Activated gamma-delta T cell treated with Interleukin-2 at 50 U/mL for 16 hours (primary cell): ENCODE data around the gene HOXA2.

Source experiments
- DNase-seq: peaks from one replicate; pipeline ENCODE4 v3.0.0-alpha.2; 2020

The HOXA2 gene

DNA sequence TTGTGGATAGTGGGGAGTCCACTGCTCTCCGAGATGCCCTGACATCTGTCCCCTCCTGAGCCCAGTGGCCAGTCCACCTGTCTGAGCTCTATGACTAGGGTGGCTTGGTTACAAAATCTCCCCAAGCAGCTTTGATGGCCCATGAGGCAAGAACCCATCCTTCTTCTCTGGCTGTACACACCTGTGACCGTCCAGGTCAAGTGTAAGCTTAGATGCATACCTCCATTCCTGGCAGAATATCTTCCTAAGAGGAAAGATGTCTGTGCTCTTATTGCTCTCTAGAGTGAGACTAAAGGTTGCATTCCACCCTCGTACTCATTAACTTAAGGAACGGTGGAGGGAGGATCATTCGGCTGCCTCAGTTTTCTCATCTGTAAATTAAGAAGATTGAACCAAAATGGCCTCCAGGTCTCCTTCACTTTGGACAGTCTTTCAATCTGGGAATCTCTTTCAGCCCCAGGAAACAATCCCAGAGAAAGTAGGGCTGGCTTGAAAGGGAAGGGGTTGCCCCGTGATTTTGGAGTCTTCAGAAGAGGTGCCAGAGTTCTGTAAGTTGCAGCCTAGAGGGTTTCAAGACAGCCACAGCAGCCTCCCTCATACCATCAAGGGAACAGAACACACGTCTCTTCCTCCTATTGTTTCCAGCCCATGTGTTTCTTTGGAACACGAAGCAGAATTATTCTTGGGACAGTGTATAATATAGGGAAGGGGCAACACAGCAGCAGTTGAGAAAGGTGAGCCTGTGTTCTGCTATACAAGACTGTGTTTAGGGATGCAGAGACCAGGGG lies 22.6 kb upstream of the HOXA2 start:
- DNase-seq = no peak

DNA sequence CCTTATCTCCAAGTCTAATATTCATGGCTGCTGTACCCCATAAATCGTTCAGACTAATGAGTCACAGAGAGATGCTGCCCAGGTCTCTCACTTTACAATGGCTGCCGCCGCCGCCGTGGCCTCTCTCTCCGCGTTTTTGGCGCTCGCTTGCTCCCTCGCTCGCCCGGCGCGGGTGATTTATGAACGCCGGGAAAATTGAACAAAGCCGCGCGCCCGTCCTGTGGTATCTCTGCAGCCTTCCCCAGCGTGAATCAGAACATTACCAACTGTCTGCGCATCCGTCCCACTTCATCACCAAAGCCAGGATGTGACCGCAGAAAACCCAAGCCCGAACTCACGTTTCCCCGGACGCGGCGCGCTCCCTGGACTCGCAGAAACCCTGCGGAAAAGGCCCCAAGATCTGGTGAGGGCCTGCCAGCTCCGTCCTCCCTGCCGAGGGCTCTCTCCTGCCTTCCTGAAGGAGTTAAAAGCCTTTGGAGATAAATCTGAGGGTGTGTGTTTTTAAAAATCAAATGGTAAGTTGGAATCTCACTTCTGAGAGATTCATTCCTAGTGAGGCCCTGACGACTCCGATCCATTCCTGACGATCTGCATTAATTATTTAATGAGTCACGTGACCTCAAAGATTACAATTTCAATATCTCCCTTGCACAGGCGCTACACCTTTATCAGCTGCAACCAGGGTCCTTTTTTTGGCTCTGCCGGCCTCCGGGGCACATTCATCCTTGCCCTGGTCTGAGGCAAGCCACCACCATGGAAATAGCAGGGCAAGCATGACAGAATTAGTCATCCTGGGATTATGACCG lies 21.8 kb upstream of the HOXA2 start:
- no peak for DNase-seq

DNA sequence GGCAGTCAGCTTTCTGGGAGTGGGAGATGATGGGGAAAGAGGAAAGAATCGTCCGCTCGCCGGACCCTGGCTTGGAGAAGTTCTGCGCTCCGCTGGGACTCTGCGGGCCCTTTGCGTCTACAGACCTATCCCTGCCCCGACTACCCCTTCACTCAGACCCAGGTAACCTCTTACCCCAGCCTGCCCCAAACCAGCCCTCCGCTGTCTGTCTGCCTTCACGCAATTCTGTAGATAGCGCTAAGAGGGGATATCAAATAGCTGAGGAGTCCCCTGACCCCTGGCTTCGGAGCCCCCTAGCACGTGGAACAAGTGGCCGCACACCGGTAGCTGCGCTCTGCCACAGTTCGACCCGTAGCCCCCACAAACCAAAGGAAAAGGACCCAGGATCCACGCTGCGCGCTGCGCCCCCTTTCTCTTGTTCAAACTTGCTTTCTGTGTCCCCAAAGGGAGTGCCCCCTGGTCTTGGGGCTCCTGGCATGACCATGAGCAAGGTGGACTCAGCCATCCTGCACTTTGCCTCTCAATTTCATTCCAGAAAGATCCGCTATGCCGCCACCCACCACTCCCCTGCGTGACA lies 21.1 kb upstream of the HOXA2 start:
- DNase-seq = no peak

DNA sequence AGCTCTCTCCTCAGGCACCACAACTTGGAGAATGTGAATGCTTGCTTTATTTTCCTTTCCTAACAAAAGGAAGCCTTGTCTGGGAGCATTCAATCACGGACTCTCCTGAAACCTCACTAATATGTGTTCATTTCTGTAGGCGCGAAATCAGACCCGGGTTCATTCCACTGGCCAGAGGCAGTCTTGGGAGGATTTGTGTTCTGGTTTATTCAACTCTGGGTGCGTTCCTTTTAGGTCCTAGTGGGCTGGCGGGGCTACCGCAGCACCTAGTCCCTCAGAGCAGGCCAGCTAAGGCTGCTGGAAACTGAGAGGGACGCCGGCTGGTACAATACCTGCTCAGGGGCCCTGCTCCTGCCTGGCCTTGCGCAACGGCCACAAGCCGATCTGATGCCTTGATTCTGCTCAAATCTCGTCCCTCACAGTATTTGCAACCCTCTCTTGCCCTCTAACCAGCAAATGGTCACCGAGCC lies 20.6 kb upstream of the HOXA2 start:
- no peak for DNase-seq

DNA sequence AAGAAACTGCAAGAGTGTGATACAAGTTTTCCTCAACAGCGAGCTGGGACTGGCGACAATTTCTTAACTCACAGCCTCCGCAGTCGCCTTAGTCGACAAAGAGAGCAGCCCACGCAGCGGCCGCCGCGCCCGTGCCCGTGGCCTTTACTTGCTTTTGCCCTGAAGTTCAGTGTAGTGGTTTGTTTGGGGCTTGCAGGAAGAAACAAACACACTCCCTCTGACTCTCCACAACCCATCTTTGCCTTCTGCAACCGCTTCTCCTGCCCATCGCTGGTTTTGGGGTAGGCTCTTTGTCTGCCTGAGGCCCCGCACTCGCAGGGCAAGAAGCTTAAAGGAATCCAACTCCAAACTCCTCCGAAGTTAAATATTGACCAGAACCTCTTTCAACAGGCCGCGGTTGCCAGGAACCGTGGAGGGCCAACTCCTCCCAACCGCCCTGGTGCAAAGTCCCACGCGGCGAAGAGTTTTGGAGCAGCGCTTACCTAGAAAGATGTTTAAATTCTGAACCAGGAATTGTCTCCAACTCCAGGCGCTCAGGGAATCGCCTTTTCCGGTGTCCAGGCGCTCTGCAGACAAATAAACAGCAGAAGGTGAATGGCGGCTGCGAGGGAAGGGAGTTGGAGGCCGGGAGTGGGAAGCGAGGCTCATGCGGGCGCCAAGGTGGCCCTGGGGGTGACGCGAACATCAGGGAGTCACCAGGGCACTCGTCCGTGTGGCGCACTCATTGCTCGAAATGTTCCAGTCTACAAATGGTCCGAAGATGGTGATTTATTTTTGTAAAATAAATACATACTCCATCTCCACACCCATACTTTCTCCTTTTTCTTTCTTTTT lies 19.8 kb upstream of the HOXA2 start:
- DNase-seq = no peak

DNA sequence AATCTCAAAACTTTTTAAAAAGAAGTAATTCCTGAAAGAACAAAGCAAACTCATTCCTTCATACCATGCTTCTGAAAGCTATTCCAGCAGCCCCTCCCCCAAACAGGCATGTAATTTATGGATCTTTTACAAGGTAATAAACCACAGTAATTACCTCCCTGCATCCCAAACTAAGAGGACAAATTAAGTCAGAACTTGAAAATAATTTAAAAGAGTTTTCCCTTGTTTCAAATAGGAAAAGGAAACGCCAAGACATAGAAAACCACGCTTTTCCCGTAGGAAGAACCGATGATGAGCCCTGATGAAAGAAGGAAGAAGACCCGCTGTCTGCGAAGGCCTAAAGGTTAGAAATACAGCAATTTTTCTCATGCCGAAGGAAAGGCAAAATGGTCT lies 19.2 kb upstream of the HOXA2 start:
- DNase-seq = no peak

DNA sequence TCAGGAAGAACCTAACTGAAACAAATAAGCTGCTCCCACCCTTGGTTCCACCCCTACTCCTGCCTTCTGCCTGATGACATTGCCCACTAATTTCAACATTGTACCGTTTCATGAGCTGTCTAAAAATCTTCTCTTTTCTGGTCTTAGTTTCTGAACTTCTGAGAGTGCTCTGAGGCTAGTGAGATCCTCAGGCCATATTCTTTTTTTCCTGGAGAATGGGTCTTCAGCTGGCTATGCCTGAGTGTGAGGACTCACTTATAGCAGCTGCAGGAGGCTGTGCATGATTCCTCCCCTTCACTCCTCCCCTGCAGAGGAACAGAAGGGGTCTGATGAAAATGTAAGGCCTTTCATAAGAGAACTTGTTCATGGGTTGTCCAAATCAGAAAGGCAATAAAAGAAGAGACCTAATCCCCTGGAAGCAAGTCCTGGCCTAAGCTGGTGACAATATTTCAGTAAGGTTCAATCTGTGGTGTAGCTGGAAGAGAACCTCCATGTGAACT lies 17.0 kb upstream of the HOXA2 start:
- DNase-seq = no peak

DNA sequence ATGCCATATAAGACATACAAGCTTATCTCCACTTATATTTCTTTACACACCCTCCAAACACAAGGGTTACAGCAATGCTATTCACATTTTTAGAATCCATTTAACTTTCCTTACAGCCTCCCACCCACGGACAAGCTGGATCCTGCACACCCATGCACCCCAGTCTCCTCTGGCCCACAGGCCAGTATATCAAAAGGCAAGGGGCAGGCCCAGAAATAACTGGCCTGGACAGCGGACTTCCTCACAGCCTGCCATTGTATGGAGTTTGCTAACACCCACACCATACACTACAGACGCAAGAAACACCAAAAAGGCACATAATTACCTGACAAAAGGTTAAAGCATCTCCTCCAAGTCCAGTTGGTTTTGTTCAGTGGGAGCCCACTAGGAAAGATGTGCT lies 16.1 kb upstream of the HOXA2 start:
- DNase-seq = no peak

DNA sequence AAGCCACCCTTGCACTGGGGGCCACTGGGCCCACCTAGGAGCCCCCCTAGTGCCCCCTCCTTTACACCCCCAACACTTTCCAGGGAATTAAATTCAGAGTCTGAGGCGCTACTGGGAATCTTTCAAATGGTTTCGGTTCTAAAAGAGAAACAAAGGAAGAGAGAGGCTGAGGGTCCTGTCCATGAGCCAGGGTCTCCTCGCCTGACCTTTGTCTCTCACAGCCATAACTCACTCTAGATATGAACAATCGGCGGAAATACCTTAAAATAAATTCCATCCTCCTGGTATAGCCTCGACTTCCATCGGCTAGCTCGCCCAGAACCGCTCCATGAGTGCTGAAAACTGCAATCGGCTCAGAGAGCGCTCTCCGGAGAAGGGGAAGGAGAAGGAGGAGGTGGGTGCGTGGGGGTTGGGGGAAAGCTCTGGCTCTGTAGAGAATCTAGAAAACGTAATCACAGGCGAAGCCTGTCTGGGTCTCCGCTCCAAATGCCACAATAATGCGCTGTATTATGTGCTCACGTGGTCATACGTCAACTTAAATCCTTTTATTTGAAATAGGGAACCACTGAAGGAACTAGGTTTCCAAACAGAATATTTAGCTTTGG lies 15.5 kb upstream of the HOXA2 start:
- no peak for DNase-seq

DNA sequence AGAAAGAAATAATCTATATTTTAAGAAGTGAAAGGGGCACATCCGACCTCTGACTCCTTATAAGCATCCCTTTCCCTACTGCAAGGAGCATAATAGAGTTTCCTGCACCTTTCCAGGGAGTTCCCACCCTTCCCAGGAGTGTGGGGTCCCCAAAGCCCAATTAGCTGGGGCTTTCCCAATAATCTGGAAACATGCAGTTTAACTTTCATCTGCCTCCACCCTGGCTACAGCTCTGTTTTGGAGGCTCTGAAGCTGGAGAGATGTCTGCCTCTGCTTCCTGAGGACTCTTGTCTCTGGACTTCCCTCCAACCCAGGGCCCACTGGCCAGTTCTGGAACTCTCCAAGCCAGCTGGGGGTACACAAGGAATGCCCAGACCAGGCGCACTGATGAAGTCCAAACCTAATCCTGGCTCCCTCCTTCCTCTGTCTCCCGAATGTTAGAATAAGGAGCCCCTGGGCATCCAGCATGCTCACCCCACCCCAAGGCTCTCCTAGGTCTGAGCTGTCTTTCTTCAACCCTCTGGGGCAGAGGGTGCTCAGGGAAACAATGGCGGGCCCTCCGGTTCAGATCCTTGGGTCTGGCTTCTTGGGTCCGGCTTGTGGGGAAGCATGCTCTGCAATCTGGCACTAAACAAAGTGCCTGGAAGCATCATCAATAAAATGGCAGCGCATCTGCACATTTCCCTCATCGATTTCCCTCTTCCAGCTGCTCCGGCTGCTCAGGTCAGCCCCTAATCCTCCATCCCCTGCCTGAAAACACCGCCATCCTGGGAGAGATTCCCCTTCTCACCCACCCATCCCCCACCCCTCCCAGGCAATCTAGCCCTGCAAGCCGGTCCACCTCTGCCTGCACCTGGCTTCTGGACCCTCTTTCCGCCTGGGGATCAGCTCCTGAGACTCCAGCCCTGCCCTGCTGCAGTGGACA lies 14.7 kb upstream of the HOXA2 start:
- no peak for DNase-seq

DNA sequence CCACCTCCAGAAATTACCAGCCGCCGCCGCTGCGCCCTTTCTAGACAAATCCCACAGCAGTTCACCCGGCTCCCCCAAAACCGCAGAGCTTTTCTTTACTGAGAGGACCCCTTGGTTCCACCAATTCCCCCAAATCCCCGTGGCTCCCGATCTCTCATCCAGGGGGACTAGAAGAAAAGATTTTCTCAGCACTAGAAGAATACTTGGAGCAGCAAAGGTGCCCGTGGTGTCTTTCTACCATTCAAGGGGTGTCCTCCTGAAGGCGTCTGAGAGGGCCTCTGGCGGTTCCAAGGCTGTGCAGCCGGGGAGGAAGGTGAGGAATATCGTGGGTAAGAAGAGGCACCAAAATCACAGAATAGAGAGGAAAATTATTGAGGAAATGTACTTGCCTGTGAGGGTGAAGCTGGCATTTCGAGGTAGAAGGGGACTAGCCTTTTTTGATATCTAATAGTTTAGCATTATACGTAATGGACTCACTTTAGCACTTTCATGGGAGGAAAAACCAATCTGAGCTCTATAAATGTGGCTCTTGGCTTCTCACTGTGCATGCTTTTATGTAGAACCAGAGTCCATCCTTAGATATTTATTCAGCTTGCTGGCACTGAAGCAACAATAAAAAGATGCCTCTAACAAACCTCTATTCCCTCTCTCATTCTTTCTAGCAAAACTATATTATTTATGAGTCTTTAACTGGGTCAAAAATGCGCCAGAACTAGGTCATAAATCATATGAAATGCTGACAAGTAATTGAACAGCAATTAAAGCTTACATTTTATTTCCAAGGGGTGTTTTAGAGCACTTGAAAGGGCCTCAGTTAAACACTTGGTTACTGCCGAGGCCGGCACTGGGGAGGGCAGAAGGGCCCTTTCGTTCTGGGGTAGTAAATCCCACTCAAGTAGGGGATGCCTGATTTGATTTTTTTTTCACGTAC lies 13.8 kb upstream of the HOXA2 start:
- no peak for DNase-seq

DNA sequence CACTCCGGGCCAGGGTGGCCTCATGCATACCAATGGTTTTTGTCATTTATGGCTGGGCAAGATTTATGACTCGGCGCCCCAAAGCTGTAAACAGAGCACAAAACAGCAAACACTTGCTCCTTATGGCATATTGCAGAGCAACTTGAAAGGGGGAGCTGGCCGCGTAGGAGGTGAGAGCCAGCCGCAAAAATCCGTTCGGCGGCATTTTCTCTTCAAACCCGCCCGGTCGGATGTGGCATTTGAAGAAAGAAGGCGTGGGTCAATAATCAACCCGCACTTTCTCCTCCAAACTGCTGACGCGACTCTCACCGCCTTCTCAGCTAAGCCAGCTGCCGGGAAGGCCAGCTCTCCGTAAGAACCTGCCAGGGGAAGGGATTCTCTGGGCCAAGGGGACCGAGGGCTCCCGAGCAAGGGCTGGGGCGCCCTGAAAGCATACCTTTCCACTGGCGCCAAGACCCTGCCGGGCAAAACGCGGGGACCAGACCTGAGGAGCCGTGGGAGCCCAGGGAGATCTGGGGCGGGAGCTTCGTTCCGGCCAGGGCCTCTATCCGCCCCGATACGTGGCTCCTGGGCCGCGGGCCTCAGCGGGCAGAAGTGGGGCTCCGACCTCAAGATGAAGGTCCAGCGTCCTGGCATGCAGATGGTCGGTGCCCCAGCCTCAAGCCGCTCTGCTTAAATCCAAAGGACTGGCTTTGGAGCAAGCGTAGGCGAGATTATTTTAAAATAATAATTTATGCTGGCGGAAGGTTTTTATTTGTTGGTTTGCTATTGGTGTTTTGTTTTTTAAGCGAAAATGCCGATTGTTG lies 12.9 kb upstream of the HOXA2 start:
- DNase-seq = no peak

DNA sequence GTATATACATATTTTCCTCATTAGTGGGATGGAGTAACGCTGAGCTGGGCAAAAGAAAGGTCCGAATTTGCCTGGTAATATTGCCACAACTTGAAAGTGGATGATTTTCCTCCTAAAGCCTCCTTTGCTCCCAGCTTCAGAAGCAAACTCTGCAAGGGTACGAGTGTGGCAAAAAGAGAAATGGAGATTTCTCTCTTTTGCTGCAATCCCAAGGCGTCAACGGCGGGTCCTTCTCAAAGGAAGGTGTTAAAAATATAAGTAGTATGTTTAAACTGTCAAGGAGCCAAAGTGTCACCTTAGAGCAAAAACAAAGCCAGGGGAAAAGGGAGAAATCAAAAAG lies 12.4 kb upstream of the HOXA2 start:
- DNase-seq = no peak

DNA sequence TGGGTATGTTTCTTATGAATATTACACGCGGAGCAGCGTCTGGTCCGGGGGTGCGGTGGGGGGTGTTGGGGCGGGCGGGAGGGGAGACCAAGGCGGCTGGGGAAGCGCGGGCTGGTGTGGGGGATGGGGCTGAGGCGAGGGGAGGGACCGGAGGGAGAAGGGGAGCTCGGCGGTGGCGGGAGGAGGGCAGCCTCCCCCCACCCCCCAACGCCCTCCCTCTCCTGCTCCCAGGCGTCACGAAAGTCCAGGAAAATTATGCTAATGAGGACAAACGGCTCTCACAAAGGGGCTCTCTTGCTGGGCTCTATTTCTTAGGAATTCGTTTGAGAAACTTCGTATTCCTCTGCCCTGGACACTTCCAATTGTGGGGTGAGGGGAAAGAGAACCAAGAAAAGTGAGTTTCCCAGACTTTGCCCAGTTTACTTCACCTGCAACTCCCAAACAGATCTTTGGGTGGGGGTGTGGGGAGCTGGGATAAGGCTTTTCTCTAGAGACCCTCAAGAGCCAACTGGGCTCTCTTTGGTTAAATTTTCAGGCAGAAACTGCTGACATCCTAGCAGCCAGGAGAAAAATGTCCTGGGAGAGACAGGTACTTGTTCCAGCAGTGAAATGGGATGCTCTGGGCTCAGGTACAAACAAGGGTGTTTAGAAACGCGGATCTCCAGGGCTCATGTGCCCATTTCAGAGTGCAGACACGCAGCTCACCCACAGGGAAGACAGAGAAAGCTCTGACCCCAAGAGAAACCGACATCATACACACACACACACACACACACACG lies 11.7 kb upstream of the HOXA2 start:
- no peak for DNase-seq

DNA sequence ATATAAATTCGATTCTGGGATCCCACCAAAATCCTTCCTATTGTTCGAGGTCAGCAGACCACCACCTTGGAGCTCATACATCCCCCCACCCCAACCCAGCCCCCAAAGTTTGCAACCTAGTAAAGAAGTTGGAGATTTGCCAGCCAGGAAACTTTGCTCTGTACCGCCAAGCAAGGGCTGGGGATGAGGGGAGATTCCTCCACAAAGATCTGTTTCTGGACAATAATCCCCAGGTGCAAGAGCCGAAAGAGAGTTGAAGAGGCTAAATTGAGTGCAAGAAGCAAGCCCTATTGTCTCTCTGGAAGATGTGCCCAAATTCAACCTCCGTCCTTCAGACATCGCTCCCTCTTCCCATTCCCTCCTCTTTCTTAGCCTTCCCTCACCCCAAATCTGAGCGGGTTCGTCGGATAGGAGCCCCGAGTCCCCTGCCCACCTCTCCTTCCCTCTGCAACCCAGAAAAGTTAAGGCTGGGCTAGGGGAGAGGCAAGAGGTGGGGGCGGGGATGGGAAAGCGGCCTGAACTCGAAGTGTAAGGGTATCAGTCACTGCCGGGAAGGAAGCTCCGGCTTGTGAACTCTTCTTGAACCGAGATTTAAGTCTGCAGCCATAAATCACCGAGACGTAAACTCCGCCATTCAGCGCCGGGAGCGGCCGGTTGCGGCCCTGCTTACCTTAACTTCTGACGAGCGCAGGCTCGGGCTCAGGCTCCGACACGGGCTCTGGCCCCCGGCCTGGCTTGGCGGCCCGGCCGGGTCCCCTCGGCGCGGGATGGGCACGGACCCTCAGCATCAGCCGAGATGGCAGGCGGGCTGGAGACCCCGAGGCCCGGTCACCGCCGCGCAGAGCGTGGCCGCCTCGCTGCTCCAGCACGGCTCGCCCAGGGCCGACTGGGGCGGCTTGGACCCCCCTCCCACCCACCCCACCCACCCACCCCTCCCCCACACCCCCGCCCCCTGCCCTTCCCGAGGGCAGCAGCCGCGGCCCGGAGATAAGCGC lies 10.8 kb upstream of the HOXA2 start:
- no peak for DNase-seq

DNA sequence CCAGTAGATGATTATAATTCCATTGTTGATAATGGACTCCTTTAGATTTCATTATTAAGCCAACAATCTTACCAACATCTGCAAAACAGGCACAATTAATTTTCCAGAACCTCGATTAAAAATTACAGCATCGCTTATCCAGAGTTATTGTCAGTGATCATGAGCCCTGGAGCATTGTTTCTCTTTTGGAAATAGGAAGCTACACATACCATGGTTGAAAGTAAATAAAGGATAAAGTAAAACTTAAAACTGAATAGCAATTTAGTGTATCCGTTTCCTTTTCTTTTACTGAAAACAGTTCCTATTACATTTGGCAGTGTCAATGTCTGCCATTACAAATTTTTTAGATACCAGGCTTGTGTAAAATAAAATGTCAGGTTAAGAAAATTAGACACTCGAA lies 9.9 kb upstream of the HOXA2 start:
- no peak for DNase-seq

DNA sequence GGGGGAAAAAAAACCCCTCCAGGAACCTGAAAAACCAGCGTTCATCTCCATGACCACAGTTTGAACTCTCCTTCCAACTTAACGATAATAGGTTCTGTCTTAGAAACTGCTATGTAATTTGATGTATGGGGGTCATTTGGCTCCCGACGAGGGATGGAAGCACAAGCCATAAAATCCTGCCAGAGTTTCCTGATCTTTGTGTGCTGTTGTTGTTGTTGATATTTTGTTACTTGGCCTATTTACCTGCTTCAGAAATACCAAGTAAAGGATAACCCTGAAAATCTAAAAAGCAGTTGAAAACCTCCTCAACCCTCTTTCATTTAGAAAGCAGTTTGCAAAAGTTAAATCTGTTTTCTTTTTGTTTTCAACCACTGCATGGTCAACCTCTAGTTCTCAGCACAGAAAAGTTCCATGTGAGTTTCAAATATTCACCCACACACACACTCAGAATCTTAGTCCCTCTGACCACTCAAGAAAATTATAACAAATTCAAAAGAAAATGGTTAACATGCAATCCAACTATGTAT lies 9.3 kb upstream of the HOXA2 start:
- no peak for DNase-seq
